ENCODE data around the gene GRM3. TPM values are rescaled to one million over a fixed set of nuclear protein-coding genes. Genes with fewer than 3 reads are reported as not detected.

Gene GRM3
- total and polyA plus RNA-seq, 2 of the 4 experiments (the other 2 are of a cell fraction), result not detected

- H3K4me3 ChIP-seq (ENCODE audit: insufficient read depth, low read depth, low read length), result no peak overlapping the region
- H3K4ac ChIP-seq (ENCODE audit: low read depth, low read length), result no peak overlapping the region
- H3K23ac ChIP-seq (ENCODE audit: low read depth, low read length), result no peak overlapping the region
- DNase-seq, result no peak
- H3K9ac ChIP-seq (ENCODE audit: low read depth, low read length), result no peak overlapping the region
- H2AK5ac ChIP-seq (ENCODE audit: low read depth, low read length), result no peak overlapping the region
- H2BK20ac ChIP-seq (ENCODE audit: low read depth, low read length), result no peak overlapping the region
- H3K18ac ChIP-seq (ENCODE audit: low read depth, low read length), result no peak overlapping the region
- no peak overlapping the region for H3K56ac ChIP-seq (ENCODE audit: extremely low read depth, insufficient read depth, low read length)
- TF ChIP-seq POLR2A (IDR thresholded peaks at IDR 0.05; ENCODE audit: low read depth, low read length), result no peak
- TF ChIP-seq CTCF (conservative IDR thresholded peaks at IDR 0.05; ENCODE audit: low read depth, low read length), result no peak
- TF ChIP-seq BHLHE40 (IDR thresholded peaks at IDR 0.05; ENCODE audit: low read depth, low read length), result no peak
- TF ChIP-seq CEBPB (IDR thresholded peaks at IDR 0.05; ENCODE audit: low read depth, low read length), result no peak
- TF ChIP-seq MAFK (IDR thresholded peaks at IDR 0.05; ENCODE audit: low read depth, low read length), result no peak
- TF ChIP-seq RFX5 (IDR thresholded peaks at IDR 0.05; ENCODE audit: low read depth, low read length), result no peak
- no peak for ATAC-seq (ENCODE audit: low read depth)
- dilution Hi-C loops (cut with HindIII; ENCODE audit: low sequenced_read_pairs, unreplicated experiment) (no loop called here), intact Hi-C loops (cut with micrococcal nuclease) (no loop called here), in situ Hi-C loops (cut with MboI; ENCODE audit: low sequenced_read_pairs) (no loop called here)
- no peak overlapping the region for H2BK5ac ChIP-seq (ENCODE audit: low read depth, low read length, poor library complexity, severe bottlenecking)
- no CpG with 5 or more reads among the region's 2 CpGs for WGBS, 2 experiments (ENCODE audit: extremely low coverage in 2 of 2, insufficient read length in 1 of 2)
- H3K9me1 ChIP-seq (ENCODE audit: insufficient read depth, low read length), result no peaks in the 10 kb centered on the region
- H2BK120ac ChIP-seq (ENCODE audit: low read depth, low read length), result no peak overlapping the region
- H2AFZ ChIP-seq (replicated peaks; ENCODE audit: low read length, poor library complexity), result no peak overlapping the region
- no peak overlapping the region for H4K5ac ChIP-seq (ENCODE audit: low read depth, low read length)
- peaks cover 7% of the 10 kb centered on the region for H3K9me3 ChIP-seq (ENCODE audit: control insufficient read depth, insufficient read depth, low read length)
- H4K8ac ChIP-seq (ENCODE audit: low read depth in 2 of 2, low read length in 2 of 2), result no peak overlapping the region
- no TSS peak for BruUV-seq (replicated peaks)
- no peaks in the 10 kb centered on the region for H3K4me1 ChIP-seq (ENCODE audit: control insufficient read depth, insufficient read depth, low read length)
- no peak overlapping the region for H4K91ac ChIP-seq (ENCODE audit: insufficient read depth, low read depth, low read length)
- H3K27me3 ChIP-seq (ENCODE audit: control insufficient read depth, insufficient read depth, low read length), result no peaks in the 10 kb centered on the region
- ChIA-PET CTCF (no interaction called here), POLR2A (ENCODE audit: unreplicated experiment) (no interaction called here)
- no peaks in the 10 kb centered on the region for H3K36me3 ChIP-seq (ENCODE audit: control insufficient read depth, insufficient read depth, low read length)
- no peak overlapping the region for H3K4me2 ChIP-seq (ENCODE audit: low read depth, low read length)
- H3K14ac ChIP-seq (replicated peaks; ENCODE audit: low read depth, low read length), result no peak overlapping the region
- no peak overlapping the region for H2BK15ac ChIP-seq (ENCODE audit: low read depth, low read length)
- no peaks in the 10 kb centered on the region for H4K20me1 ChIP-seq (ENCODE audit: insufficient read depth, low read length)
- no peak overlapping the region for H2AK9ac ChIP-seq (replicated peaks; ENCODE audit: low read depth, low read length, poor library complexity)
- H3K79me1 ChIP-seq (ENCODE audit: low read depth in 1 of 2, low read length in 2 of 2), result no peaks in the 10 kb centered on the region
- H3K27ac ChIP-seq (ENCODE audit: insufficient read depth, low read length), result no peak overlapping the region
Observed at GRCh38 chr7:86765931-86766330, 122.2 kb downstream of the GRM3 start.
